H9 (cell line): ENCODE measurements around the gene WDR75. TPM values are rescaled to one million over a fixed set of nuclear protein-coding genes. Genes with fewer than 3 reads are reported as not detected.

Experiments
- DNase-seq: peaks from one replicate; pipeline ENCODE4 v3.0.0-alpha.2; 2017
- H2AFZ ChIP-seq: one replicate; pipeline ENCODE4 v1.6.1; 2013; ENCODE audit warnings: mild to moderate bottlenecking, low read length, control low read depth, moderate library complexity
- H2AK5ac ChIP-seq: 2 replicates; pipeline ENCODE4 v1.6.1; 2013; ENCODE audit warnings: low read length, control low read depth, mixed read lengths; ENCODE audit not compliant: insufficient read length
- H2BK120ac ChIP-seq: one replicate; pipeline ENCODE4 v1.6.1; 2013; ENCODE audit warnings: low read depth, mild to moderate bottlenecking, low read length, control low read depth, inconsistent platforms; ENCODE audit not compliant: poor library complexity, severe bottlenecking
- H2BK12ac ChIP-seq: 2 replicates; pipeline ENCODE4 v1.6.1; 2013; ENCODE audit warnings: low read length, control low read depth, mixed read lengths, low read depth; ENCODE audit not compliant: insufficient read length
- H2BK15ac ChIP-seq: 2 replicates; pipeline ENCODE4 v1.6.1; 2013; ENCODE audit warnings: low read depth, low read length, control low read depth
- H2BK20ac ChIP-seq: one replicate; pipeline ENCODE4 v1.6.1; 2013; ENCODE audit warnings: low read depth, mild to moderate bottlenecking, low read length, control low read depth, inconsistent platforms; ENCODE audit not compliant: poor library complexity, severe bottlenecking
- H2BK5ac ChIP-seq: 2 replicates; pipeline ENCODE4 v1.6.1; 2013; ENCODE audit warnings: low read length, control low read depth, mixed read lengths; ENCODE audit not compliant: insufficient read length
- H3K14ac ChIP-seq: 2 replicates; pipeline ENCODE4 v1.6.1; 2013; ENCODE audit warnings: low read length, control low read depth; ENCODE audit not compliant: insufficient read depth
- H3K18ac ChIP-seq: 2 replicates; pipeline ENCODE4 v1.6.1; 2013; ENCODE audit warnings: low read depth, mild to moderate bottlenecking, mixed read lengths, low read length, control low read depth; ENCODE audit not compliant: insufficient read length
- H3K23ac ChIP-seq: 2 replicates; pipeline ENCODE4 v1.6.1; 2013; ENCODE audit warnings: low read length, control low read depth, mixed read lengths, low read depth; ENCODE audit not compliant: insufficient read length
- H3K23me2 ChIP-seq: 2 replicates; pipeline ENCODE4 v1.6.1; 2013; ENCODE audit warnings: low read depth, mild to moderate bottlenecking, mixed read lengths, low read length, control low read depth; ENCODE audit not compliant: insufficient read length, poor library complexity, severe bottlenecking
- H3K27ac ChIP-seq: 2 replicates; pipeline ENCODE4 v1.5.1; 2013; ENCODE audit warnings: low read length, control low read depth, mixed read lengths, low read depth; ENCODE audit not compliant: insufficient read length
- H3K27me3 ChIP-seq: 2 replicates; pipeline ENCODE4 v1.6.1; 2013; ENCODE audit warnings: low read length, control low read depth, inconsistent platforms; ENCODE audit not compliant: insufficient read depth
- H3K4ac ChIP-seq: 2 replicates; pipeline ENCODE4 v1.6.1; 2013; ENCODE audit warnings: low read depth, mild to moderate bottlenecking, control low read depth, inconsistent platforms, low read length, moderate library complexity
- H3K4me1 ChIP-seq: 2 replicates; pipeline ENCODE4 v1.6.1; 2013; ENCODE audit warnings: low read length, control low read depth, inconsistent platforms; ENCODE audit not compliant: insufficient read depth
- H3K4me2 ChIP-seq: 2 replicates; pipeline ENCODE4 v1.6.1; 2013; ENCODE audit warnings: low read length, control low read depth, mixed read lengths; ENCODE audit not compliant: insufficient read length, insufficient read depth
- H3K56ac ChIP-seq: 2 replicates; pipeline ENCODE4 v1.6.1; 2013; ENCODE audit warnings: low read depth, mild to moderate bottlenecking, mixed read lengths, low read length, control low read depth; ENCODE audit not compliant: insufficient read length
- H3K79me1 ChIP-seq: 2 replicates; pipeline ENCODE4 v1.6.1; 2013; ENCODE audit warnings: low read depth, mild to moderate bottlenecking, moderate library complexity, low read length, control low read depth, inconsistent platforms; ENCODE audit not compliant: insufficient read depth, poor library complexity, severe bottlenecking
- H3K79me2 ChIP-seq: 2 replicates; pipeline ENCODE4 v1.6.1; 2013; ENCODE audit warnings: low read length, control low read depth, inconsistent platforms; ENCODE audit not compliant: insufficient read depth
- H3K9ac ChIP-seq: 2 replicates; pipeline ENCODE4 v1.6.1; 2013; ENCODE audit warnings: low read length, control low read depth, mixed read lengths; ENCODE audit not compliant: insufficient read length; ENCODE audit errors: extremely low read depth
- H3K9me3 ChIP-seq: one replicate; pipeline ENCODE4 v1.6.1; 2013; ENCODE audit warnings: low read depth, low read length, inconsistent platforms; ENCODE audit not compliant: control insufficient read depth
- H3T11ph ChIP-seq: one replicate; pipeline ENCODE4 v1.6.1; 2013; ENCODE audit warnings: mild to moderate bottlenecking, low read length, control low read depth, inconsistent platforms
- H4K20me1 ChIP-seq: one replicate; pipeline ENCODE4 v1.6.1; 2013; ENCODE audit not compliant: control insufficient read depth, insufficient read length, insufficient read depth
- H4K5ac ChIP-seq: 2 replicates; pipeline ENCODE4 v1.6.1; 2013; ENCODE audit warnings: low read depth, mild to moderate bottlenecking, mixed read lengths, low read length, control low read depth; ENCODE audit not compliant: insufficient read length
- H4K8ac ChIP-seq: replicated peaks from 2 replicates; pipeline ENCODE4 v1.6.1; 2013; ENCODE audit warnings: low read length, control low read depth, mixed read lengths, low read depth; ENCODE audit not compliant: insufficient read length
- H4K91ac ChIP-seq: 2 replicates; pipeline ENCODE4 v1.6.1; 2013; ENCODE audit warnings: low read depth, mild to moderate bottlenecking, moderate library complexity, mixed read lengths, low read length, control low read depth; ENCODE audit not compliant: insufficient read length
- H3K27ac Mint-ChIP-seq, 3 experiments: 2 replicates in 2 of 3; 3 replicates in 1 of 3; pipeline ENCODE4 v1.8.0; 2020 to 2021; ENCODE audit warnings: mixed read lengths in 3 of 3, mild to moderate bottlenecking in 1 of 3, moderate library complexity in 1 of 3
- H3K27me3 Mint-ChIP-seq: 2 replicates; pipeline ENCODE4 v1.8.0; 2021; ENCODE audit warnings: low read depth, mild to moderate bottlenecking, moderate library complexity, mixed read lengths
- H3K36me3 Mint-ChIP-seq, 3 experiments: 2 replicates in 2 of 3; 3 replicates in 1 of 3; pipeline ENCODE4 v1.8.0; 2020 to 2021; ENCODE audit warnings: low read depth in 3 of 3, mixed read lengths in 3 of 3; ENCODE audit not compliant: insufficient read depth in 1 of 3
- H3K4me1 Mint-ChIP-seq, 2 experiments: 2 replicates each; pipeline ENCODE4 v1.8.0; 2020; ENCODE audit warnings: mixed read lengths in 2 of 2
- H3K4me3 Mint-ChIP-seq, 2 experiments: 2 replicates in 1 of 2; 3 replicates in 1 of 2; pipeline ENCODE4 v1.8.0; 2020 to 2021; ENCODE audit warnings: mild to moderate bottlenecking in 2 of 2, mixed read lengths in 2 of 2, moderate library complexity in 1 of 2
- H3K9me3 Mint-ChIP-seq, 2 experiments: 2 replicates in 1 of 2; 3 replicates in 1 of 2; pipeline ENCODE4 v1.8.0; 2020; ENCODE audit warnings: mild to moderate bottlenecking in 2 of 2, mixed read lengths in 2 of 2, moderate library complexity in 1 of 2
- CTCF ChIP-seq: fragments of 200-600 bp; sonication (generic); conservative IDR thresholded peaks from 3 replicates; pipeline ENCODE4 v1.8.0; 2021; ENCODE audit warnings: antibody characterized with exemption, mild to moderate bottlenecking
- whole genome bisulfite sequencing: extraction: QIAGEN DNeasy Blood & Tissue Kit; methylation state at CpG from one replicate; pipeline ENCODE4 v1.1.7; 2013; ENCODE audit warnings: missing lambda C conversion rate, low lambda C conversion rate, mixed read lengths; ENCODE audit not compliant: insufficient read length; ENCODE audit errors: extremely low coverage; 5-methylcytosine and 5-hydroxymethylcytosine counted together
- total RNA-seq: library from RNA; stranded (reverse); gene quantifications from 2 replicates; pipeline ENCODE4 v1.2.1, GENCODE V29; 2021

The WDR75 gene
- total RNA-seq, 1 experiment from 2014 or later: 80.6 TPM

- Histone ChIP-seq H4K20me1 (no peaks in the 10 kb centered on the region), H3K14ac (no peak overlapping the region), H3K4me2 (no peak overlapping the region), H3K79me1 (no peaks in the 10 kb centered on the region), H2BK5ac (no peak overlapping the region), H3K56ac (no peak overlapping the region), H2BK15ac (no peak overlapping the region), H2AFZ (no peak overlapping the region), H4K91ac (no peak overlapping the region), H2BK120ac (no peak overlapping the region), H3K79me2 (no peaks in the 10 kb centered on the region), H3T11ph (no peak overlapping the region), H3K27ac (no peak overlapping the region), H3K27me3 (no peaks in the 10 kb centered on the region), H4K8ac (no peak overlapping the region), H3K9me3 (no peaks in the 10 kb centered on the region), H3K18ac (no peak overlapping the region), H3K4me1 (no peaks in the 10 kb centered on the region), H2AK5ac (no peak overlapping the region), H4K5ac (no peak overlapping the region), H3K23ac (no peak overlapping the region), H3K23me2 (no peaks in the 10 kb centered on the region), H2BK20ac (no peak overlapping the region), H2BK12ac (no peak overlapping the region), H3K9ac (no peak overlapping the region), H3K4ac (no peak overlapping the region)
- TF ChIP-seq CTCF: no peak
- Mint-ChIP-seq H3K4me3 (no peak overlapping the region), H3K36me3 (peaks cover 40 to 89% (median 89%) of the 10 kb centered on the region in 3 experiments), H3K9me3 (no peaks in the 10 kb centered on the region), H3K27me3 (no peaks in the 10 kb centered on the region), H3K27ac (no peak overlapping the region), H3K4me1 (no peaks in the 10 kb centered on the region)
- no CpG with 5 or more reads among the region's 4 CpGs for WGBS
- DNase-seq: no peak
These were observed 24.8 kb downstream of the WDR75 start for GRCh38 chr2:189466046-189466445.
